Astrocyte (in vitro differentiated cells and primary cell): Measurements from ENCODE around the gene FCN2. TPM values are rescaled to one million over a fixed set of nuclear protein-coding genes. Genes with fewer than 3 reads are reported as not detected.

Experiments used
- DNase-seq: peaks from one replicate; pipeline ENCODE4 v3.0.0-alpha.2; 2010; ENCODE audit warnings: low read depth
- FAIRE-seq: peaks from 2 replicates; lab custom pipeline; 2011; peaks lifted over from hg19 to GRCh38; lab: Jason Lieb, UNC
- H2AFZ ChIP-seq: 2 replicates; pipeline ENCODE4 v1.6.0; 2012; ENCODE audit warnings: low read depth, low read length, inconsistent platforms
- H3K27ac ChIP-seq: 2 replicates; pipeline ENCODE4 v1.5.1; 2011; ENCODE audit warnings: low read depth, low read length, inconsistent platforms
- H3K27me3 ChIP-seq: 2 replicates; pipeline ENCODE4 v1.6.0; 2011; ENCODE audit warnings: low read length, inconsistent platforms; ENCODE audit not compliant: insufficient read depth
- H3K36me3 ChIP-seq: 2 replicates; pipeline ENCODE4 v1.5.1; 2011; ENCODE audit warnings: low read length, inconsistent platforms; ENCODE audit not compliant: insufficient read depth
- H3K4me1 ChIP-seq: 2 replicates; pipeline ENCODE4 v1.5.1; 2011; ENCODE audit warnings: low read length, inconsistent platforms; ENCODE audit not compliant: insufficient read depth
- H3K4me2 ChIP-seq: 2 replicates; pipeline ENCODE4 v1.6.0; 2012; ENCODE audit warnings: low read length, inconsistent platforms
- H3K4me3 ChIP-seq: 2 replicates; pipeline ENCODE4 v1.5.1; 2011; ENCODE audit warnings: low read depth, mild to moderate bottlenecking, low read length, inconsistent platforms; ENCODE audit not compliant: insufficient read depth
- H3K79me2 ChIP-seq: 2 replicates; pipeline ENCODE4 v1.6.0; 2012; ENCODE audit warnings: mild to moderate bottlenecking, low read length, inconsistent platforms; ENCODE audit not compliant: insufficient read depth
- H3K9ac ChIP-seq: 2 replicates; pipeline ENCODE4 v1.6.0; 2012; ENCODE audit warnings: mild to moderate bottlenecking, low read length, inconsistent platforms
- H3K9me3 ChIP-seq: 2 replicates; pipeline ENCODE4 v1.5.1; 2012; ENCODE audit warnings: low read depth, mild to moderate bottlenecking, low read length, inconsistent platforms; ENCODE audit not compliant: insufficient read depth
- H4K20me1 ChIP-seq: 2 replicates; pipeline ENCODE4 v1.6.0; 2012; ENCODE audit warnings: low read length, inconsistent platforms; ENCODE audit not compliant: insufficient read depth
- H3K27ac Mint-ChIP-seq: one replicate; pipeline ENCODE4 v1.8.0; 2021; ENCODE audit warnings: mild to moderate bottlenecking, mixed read lengths; ENCODE audit not compliant: unreplicated experiment
- H3K27me3 Mint-ChIP-seq: one replicate; pipeline ENCODE4 v1.8.0; 2021; ENCODE audit warnings: low read depth, mixed read lengths; ENCODE audit not compliant: unreplicated experiment
- H3K36me3 Mint-ChIP-seq: one replicate; pipeline ENCODE4 v1.8.0; 2021; ENCODE audit warnings: low read depth, mixed read lengths; ENCODE audit not compliant: unreplicated experiment
- H3K4me1 Mint-ChIP-seq: one replicate; pipeline ENCODE4 v1.8.0; 2021; ENCODE audit warnings: low read depth, mixed read lengths; ENCODE audit not compliant: unreplicated experiment
- H3K4me3 Mint-ChIP-seq: one replicate; pipeline ENCODE4 v1.8.0; 2021; ENCODE audit warnings: mild to moderate bottlenecking, moderate library complexity, mixed read lengths; ENCODE audit not compliant: unreplicated experiment
- H3K9me3 Mint-ChIP-seq: one replicate; pipeline ENCODE4 v1.8.0; 2021; ENCODE audit warnings: mild to moderate bottlenecking, mixed read lengths; ENCODE audit not compliant: unreplicated experiment
- CTCF ChIP-seq: IDR thresholded peaks from 2 replicates; pipeline ENCODE4 v1.5.1; 2011; ENCODE audit warnings: low read depth, mild to moderate bottlenecking, inconsistent platforms, low read length, moderate library complexity; ENCODE audit not compliant: insufficient read depth
- EZH2 ChIP-seq: IDR thresholded peaks from 2 replicates; pipeline ENCODE4 v1.6.1; 2012; ENCODE audit warnings: mild to moderate bottlenecking, low read length, inconsistent platforms; ENCODE audit not compliant: insufficient read depth
- total RNA-seq: library from RNA; stranded (reverse); gene quantifications from 2 replicates; pipeline ENCODE4 v1.2.1, GENCODE V29; 2021

The FCN2 gene
- total RNA-seq, 1 donor from 2014 or later, result not detected

DNA sequence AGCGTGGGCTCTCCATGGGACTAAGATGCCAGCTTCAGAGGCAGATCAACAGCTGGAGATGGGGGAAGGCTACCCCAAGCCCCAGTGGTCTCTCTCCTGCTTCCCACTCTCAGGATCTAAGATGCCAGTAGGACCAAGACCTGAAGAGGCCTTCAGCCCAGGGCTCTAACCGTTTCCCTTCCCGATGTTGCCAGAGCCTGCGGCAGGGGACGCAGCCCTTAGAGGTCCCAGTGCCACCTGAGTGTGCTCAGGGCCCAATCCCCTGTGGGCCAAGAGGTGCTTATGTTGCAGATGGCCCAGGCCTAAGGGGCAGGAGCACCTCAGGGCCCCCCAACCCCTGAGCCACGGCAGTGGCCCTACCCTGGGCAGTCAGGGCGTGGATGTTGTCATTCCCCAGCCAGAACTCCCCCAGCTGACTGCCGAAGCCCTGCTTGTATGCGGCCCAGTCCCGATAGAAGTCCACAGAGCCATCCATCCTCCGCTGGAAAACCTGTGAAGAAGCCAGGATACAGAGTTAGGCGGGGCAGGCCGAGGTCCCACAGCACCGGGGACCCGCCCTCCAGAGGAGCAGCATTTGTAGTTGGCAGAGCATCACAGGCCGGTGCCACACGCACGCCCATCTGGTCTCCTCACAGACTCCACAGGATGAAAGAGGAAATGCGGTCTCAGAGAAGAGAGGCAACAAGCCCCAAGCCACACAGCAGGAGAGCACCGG, 31.7 kb downstream of the FCN2 start:
- Histone ChIP-seq H2AFZ (no peak overlapping the region), H3K4me1 (no peaks in the 10 kb centered on the region), H3K9me3 (no peaks in the 10 kb centered on the region), H3K27ac (no peak overlapping the region), H3K27me3 (peaks cover 3% of the 10 kb centered on the region), H3K4me2 (no peak overlapping the region), H3K9ac (no peak overlapping the region), H3K36me3 (no peaks in the 10 kb centered on the region), H3K4me3 (no peak overlapping the region), H3K79me2 (no peaks in the 10 kb centered on the region), H4K20me1 (no peaks in the 10 kb centered on the region)
- H3K36me3 Mint-ChIP-seq, result no peaks in the 10 kb centered on the region
- H3K27me3 Mint-ChIP-seq, result peaks cover 49% of the 10 kb centered on the region
- H3K9me3 Mint-ChIP-seq, result peaks cover 3% of the 10 kb centered on the region
- no peak overlapping the region for H3K4me3 Mint-ChIP-seq
- FAIRE-seq (no peak), DNase-seq (no peak)
- TF ChIP-seq EZH2 (no peak), CTCF (no peak)
- H3K4me1 Mint-ChIP-seq, result no peaks in the 10 kb centered on the region
- no peak overlapping the region for H3K27ac Mint-ChIP-seq

DNA sequence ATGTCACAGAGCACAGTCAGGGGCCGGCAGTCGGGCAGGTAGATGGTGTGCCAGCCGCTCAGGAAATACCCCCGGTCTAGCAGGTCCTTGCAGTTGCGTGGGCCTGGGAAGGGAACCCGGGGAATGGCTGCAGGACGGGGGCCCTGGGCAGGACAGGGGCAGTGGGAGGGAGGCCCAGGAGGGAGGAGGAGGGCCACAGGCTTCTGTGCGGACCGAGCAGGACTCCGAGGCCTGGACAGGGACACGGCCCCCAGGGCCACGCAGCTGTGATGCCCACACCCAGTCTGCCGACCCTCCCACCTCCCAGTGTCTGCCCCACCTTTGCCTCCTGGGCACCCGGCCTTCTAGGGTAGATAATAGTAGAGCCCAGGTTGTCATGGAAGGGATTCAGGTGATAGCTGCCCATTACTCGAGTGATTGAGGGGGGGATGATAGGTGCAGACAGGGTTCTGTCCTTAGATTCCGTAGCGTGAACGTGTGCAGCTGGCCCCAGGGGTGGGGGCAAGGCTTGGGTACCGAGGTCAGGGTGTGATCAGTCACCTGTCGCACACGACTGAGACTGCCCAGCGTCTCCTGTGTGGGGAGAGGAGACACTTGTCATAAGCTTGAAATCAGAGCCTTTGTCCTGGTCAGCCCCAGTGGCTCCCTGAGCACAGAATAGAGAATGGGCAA, 32.6 kb downstream of the FCN2 start:
- Mint-ChIP-seq H3K4me3 (no peak overlapping the region), H3K27me3 (peaks cover 55% of the 10 kb centered on the region), H3K27ac (no peak overlapping the region), H3K9me3 (peaks cover 3% of the 10 kb centered on the region), H3K36me3 (peaks cover under 1% of the 10 kb centered on the region), H3K4me1 (no peaks in the 10 kb centered on the region)
- peaks cover 3% of the 10 kb centered on the region for H3K27me3 ChIP-seq
- H3K36me3 ChIP-seq, result no peaks in the 10 kb centered on the region
- no peaks in the 10 kb centered on the region for H4K20me1 ChIP-seq
- no peaks in the 10 kb centered on the region for H3K9me3 ChIP-seq
- no peak for FAIRE-seq
- no peak for DNase-seq
- H3K9ac ChIP-seq, result no peak overlapping the region
- no peak overlapping the region for H3K4me3 ChIP-seq
- no peaks in the 10 kb centered on the region for H3K79me2 ChIP-seq
- H3K27ac ChIP-seq, result no peak overlapping the region
- H2AFZ ChIP-seq, result no peak overlapping the region
- no peaks in the 10 kb centered on the region for H3K4me1 ChIP-seq
- no peak overlapping the region for H3K4me2 ChIP-seq
- TF ChIP-seq CTCF (no peak), EZH2 (no peak)
